GM12875 (cell line): Measurements from ENCODE around the gene CPSF7.

Experiments used
- H3K4me3 ChIP-seq: one replicate; pipeline ENCODE4 v1.5.1; 2011; ENCODE audit warnings: low read depth, low read length, control low read depth
- TF ChIP-seq, protein P1 (sequence below): IDR thresholded peaks from 2 replicates; pipeline ENCODE4 v1.5.1; 2011; ENCODE audit warnings: low read depth, mild to moderate bottlenecking, control low read depth, inconsistent platforms, low read length, moderate library complexity, borderline replicate concordance; ENCODE audit not compliant: insufficient read depth

CPSF7 gene

DNA sequence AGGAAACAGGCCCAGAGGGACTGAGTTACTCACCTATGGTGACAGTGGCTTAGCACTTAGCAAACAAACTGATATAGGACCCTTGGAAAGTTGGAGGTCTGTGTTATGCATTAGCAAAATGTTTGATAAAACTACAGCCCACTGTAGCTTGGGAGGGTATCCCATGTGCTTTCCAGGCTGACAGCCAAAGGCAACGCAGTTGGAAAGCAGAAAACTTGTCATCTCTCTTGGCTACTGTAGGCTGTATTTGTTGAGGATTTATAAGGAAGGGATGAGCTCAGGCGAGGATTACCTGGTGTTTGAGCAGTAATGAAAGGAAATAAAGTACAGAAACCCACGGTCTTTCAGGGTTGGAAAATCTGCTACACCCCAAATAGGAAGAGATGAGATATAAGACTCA is 23.9 kb upstream of the CPSF7 start:
- H3K4me3 ChIP-seq = no peak overlapping the region
- TF ChIP-seq, protein P1, sequence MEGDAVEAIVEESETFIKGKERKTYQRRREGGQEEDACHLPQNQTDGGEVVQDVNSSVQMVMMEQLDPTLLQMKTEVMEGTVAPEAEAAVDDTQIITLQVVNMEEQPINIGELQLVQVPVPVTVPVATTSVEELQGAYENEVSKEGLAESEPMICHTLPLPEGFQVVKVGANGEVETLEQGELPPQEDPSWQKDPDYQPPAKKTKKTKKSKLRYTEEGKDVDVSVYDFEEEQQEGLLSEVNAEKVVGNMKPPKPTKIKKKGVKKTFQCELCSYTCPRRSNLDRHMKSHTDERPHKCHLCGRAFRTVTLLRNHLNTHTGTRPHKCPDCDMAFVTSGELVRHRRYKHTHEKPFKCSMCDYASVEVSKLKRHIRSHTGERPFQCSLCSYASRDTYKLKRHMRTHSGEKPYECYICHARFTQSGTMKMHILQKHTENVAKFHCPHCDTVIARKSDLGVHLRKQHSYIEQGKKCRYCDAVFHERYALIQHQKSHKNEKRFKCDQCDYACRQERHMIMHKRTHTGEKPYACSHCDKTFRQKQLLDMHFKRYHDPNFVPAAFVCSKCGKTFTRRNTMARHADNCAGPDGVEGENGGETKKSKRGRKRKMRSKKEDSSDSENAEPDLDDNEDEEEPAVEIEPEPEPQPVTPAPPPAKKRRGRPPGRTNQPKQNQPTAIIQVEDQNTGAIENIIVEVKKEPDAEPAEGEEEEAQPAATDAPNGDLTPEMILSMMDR = no peak

DNA sequence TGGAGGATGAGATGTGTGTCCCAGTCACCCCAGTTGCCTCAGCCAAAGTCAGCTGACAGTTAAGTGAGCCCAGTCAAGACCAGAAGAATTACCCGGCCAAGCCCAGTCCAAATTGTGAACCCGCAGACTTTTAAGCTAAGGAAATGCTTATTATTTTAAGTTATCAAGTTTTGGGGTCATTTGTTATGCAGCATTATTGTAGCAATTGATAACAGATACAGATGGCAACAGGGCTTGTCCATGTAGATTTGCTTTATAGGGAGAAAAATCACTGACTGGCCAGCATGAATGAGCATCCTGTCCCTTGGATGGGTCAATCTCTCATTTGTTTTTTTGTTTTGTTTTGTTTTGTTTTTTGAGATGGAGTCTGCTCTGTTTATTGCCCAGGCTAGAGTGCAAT is 23.1 kb upstream of the CPSF7 start:
- no peak overlapping the region for H3K4me3 ChIP-seq
- TF ChIP-seq, protein P1 = no peak

DNA sequence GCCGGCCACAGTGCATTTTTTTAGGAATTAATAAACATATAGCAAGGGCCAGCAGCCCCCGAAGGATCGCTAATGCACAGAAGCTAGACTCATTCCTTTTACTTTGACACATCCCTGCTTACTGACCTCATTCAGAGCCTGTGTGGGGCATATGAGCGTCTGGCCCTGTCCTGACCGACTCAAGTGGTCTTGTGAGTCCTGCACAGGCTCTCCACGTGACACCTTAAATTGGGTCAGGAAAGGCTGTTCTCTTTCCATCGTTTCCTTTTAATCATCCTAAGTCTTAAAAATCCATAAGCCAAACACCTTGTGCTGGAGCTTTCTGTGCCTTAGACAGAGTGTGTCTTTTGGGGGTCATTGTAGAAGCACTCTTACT is 18.8 kb upstream of the CPSF7 start:
- TF ChIP-seq, protein P1 = no peak
- H3K4me3 ChIP-seq = no peak overlapping the region

DNA sequence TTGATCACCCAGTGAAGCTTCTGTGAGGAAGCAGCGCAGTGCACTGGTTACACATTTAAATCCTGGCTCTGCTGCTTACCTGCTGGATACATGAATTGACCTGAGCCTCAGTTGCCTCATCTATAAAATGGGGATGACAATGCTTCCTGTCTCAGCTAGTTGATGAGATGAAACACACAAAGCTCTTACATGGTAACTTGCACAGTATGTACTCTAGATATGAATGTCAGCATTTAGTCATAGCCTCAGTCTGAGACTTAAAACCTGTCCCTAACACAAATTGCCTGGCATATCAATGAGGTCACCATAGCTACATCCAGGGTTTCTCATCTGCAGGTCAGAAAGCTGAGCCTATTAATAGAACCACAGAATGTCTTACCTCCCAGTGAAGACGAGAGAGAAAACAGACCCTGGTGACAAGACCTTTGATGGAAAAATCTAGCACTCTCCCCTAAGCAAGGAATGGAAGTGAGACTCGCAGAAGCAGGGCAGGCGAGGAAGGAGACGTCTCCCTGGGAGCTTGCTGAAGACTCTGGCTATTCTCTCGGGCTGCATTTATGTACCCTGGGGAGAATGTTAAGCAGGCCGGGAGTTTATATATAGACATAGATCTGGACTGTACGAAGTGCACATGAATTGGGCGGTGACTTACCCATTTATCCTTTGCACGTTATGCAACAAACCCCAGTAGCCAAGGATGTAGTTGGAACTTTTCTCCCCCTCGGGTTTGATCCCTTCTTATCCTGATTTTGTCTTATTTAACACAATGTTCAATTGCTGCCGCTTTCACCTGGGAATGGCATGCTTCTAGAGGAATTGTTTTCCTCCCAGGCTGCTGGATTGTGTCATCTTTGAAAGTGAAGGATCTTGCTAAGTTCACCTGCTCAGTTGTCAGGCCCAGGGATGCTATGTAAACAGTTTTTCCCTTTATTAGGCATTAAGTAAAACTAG is 18.1 kb upstream of the CPSF7 start:
- TF ChIP-seq, protein P1 = no peak
- H3K4me3 ChIP-seq = no peak overlapping the region

DNA sequence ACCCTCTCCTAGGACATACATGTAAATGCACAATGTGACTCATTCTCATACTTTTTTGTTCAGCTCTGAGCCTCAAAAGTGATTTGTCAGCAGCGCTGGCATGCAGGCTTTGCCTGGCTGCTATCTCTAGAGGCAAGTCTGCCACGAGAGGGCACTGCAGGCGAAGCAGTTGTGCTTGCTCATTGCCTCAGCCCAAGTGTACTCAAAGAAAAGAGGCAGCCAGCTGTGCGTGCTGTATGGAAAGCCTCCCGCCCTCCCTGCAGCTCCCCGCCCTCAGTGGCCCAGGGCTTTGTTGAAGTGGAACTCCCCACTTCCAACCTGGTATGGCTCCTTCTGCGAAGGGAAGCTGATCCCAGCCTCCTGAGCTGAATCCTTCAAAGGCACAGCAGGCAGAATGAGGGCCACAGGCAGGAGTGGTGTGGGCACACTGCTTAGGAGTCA is 16.5 kb upstream of the CPSF7 start:
- no peak overlapping the region for H3K4me3 ChIP-seq
- TF ChIP-seq, protein P1 = peak; percentile 87

DNA sequence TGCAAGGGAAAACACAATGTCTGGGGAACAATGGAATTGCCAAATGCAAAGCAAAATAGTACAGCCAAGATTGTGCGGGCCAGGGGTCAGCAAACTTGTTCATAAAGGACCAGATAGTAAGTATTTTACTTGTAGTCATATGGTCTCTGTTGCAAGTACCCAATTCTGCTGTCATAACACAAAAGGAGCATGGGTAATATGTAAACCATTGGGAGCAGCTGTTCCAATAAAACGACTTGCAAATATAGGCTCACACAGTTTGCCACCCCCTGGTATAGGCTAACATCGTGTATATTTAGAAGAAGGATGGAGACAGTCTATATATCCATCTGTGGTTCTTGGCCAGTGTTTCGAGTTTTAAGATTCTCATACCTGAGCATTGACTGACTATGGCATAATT is 15.7 kb upstream of the CPSF7 start:
- TF ChIP-seq, protein P1 = no peak

DNA sequence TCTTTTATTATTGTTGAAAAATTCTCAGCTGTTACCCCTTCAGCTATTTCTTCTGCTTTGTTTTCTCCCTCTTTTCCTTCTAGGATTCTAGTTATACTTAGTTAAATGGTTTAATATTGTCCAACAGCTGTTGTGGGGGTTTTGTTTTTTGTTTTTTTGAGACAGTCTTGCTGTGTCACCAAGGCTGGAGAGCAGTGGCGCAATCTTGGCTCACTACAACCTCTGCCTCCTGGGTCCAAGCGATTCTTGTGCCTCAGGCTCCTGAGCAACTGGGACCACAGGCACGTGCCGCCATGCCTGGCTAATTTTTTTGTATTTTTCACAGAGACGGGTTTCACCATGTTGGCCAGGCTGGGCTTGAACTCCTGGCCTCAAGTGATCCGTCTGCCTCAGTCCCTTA is 12.8 kb upstream of the CPSF7 start:
- no peak overlapping the region for H3K4me3 ChIP-seq
- TF ChIP-seq, protein P1 = no peak

More for the DNA sequence above, 15.7 kb upstream of the CPSF7 start:
- no peak overlapping the region for H3K4me3 ChIP-seq
